ENCODE results near the gene TXNL4A.

Gene TXNL4A

DNA sequence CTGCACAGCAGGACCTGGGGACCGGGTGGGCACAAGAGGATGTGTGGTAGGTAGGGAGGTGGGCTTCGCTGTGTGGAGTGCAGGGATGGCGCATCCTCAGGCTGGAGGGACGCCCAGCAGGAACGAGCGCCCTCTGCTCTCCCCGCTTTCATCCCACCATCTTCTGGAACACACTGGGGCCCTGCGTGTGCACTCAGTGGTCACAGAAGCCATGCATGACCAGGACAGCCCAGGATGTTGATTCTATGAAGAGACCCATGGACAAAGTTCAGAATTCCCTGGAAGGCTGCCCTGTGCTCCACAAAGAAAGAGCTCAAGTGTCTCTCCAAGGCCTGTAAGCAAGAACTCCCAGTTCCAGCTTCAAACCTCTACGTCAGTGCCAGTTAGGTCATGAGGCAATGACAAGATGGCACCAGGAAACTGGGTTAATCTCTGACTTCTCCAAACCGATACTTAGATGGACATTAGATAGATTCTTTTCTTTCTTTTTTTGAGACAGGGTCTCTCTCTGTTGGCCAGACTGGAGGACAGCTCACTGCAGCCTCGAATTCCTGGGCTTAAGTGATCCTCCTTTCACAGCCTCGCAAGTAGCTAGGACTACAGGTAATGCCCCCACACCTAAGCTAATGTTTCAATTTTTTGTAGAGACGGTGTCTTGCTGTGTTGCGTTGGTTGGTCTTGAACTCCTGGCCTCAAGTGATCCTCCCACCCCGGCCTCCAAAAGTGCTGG lies 40.3 kb downstream of the TXNL4A start:
- TF ChIP-seq, protein P1, sequence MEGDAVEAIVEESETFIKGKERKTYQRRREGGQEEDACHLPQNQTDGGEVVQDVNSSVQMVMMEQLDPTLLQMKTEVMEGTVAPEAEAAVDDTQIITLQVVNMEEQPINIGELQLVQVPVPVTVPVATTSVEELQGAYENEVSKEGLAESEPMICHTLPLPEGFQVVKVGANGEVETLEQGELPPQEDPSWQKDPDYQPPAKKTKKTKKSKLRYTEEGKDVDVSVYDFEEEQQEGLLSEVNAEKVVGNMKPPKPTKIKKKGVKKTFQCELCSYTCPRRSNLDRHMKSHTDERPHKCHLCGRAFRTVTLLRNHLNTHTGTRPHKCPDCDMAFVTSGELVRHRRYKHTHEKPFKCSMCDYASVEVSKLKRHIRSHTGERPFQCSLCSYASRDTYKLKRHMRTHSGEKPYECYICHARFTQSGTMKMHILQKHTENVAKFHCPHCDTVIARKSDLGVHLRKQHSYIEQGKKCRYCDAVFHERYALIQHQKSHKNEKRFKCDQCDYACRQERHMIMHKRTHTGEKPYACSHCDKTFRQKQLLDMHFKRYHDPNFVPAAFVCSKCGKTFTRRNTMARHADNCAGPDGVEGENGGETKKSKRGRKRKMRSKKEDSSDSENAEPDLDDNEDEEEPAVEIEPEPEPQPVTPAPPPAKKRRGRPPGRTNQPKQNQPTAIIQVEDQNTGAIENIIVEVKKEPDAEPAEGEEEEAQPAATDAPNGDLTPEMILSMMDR (IDR thresholded peaks at IDR 0.05; ENCODE audit: low read depth, low read length, missing control alignments) = no peak
- DNase-seq (ENCODE audit: extremely low read depth, low read depth) = no peak

GRCh38 chr18:79947054-79947755 lies 41.2 kb downstream of the TXNL4A start:
- no peak for DNase-seq (ENCODE audit: extremely low read depth, low read depth)
- no peak overlapping the region for H3K4me3 ChIP-seq (replicated peaks; ENCODE audit: low read depth, low read length)
- TF ChIP-seq, protein P1 (IDR thresholded peaks at IDR 0.05; ENCODE audit: low read depth, low read length, missing control alignments) = no peak

More for the DNA sequence above, 40.3 kb downstream of the TXNL4A start:
- H3K4me3 ChIP-seq (replicated peaks; ENCODE audit: low read depth, low read length) = no peak overlapping the region

DNA sequence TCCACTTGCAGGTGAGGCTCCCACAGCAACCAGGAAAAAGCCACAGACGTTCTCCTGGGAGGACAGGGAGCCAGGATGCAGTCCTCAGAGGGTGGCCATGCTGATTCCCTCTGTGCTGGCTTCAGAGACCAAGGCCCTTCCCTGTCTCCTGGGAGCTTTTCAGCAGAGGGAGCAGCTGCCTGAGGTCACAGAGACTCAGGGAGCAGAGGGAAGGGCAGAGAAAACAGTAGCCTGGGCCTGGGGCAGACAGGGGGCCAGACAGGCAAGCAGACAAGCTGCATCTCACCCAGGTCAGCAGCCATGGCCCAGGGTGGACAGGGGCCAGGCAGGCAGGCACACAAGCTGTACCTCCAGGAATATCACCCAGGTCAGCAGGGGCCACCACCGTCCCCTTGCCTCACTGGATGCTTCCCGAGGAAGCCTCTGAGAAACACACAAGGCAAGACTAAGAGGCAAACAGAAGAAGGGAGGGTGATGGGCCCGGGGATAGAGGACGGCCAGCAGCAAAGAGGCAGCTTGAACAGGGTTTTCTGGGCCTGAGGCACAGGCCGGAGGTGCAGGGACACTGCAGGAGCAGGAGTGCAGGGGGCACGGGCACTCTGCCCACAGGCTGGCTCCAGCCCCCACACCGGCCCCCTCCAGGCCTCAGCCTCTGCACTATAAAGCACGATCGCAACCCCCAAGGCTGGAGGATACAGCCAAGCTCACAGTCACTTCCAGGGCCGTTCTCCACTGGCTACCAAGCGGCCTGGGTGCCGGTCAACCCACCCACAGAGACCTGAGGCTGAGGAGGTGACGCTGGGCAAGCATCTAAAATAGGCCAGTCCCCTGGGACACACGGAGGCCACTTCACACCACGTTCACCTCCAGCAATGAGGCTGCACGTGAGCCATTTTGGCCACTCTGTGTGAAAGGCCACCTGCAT lies 43.0 kb downstream of the TXNL4A start:
- TF ChIP-seq, protein P1 (IDR thresholded peaks at IDR 0.05; ENCODE audit: low read depth, low read length, missing control alignments) = no peak
- H3K4me3 ChIP-seq (replicated peaks; ENCODE audit: low read depth, low read length) = no peak overlapping the region
- no peak for DNase-seq (ENCODE audit: extremely low read depth, low read depth)

DNA sequence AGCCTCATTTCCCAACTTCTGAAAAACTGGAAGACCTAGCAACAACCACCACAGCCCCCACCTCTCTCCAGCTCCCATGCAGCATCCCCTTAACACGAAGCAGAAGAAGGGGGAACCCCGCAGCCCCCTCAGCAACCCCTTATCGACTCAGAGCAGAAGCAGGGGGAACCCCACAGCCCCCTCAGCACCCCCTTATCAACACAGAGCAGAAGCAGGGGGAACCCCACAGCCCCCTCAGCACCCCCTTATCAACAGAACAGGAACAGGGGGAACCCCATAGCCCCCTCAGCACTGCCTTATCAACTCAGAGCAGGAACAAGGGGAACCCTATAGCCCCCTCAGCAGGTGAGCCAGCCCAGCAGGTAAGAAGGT lies 43.6 kb downstream of the TXNL4A start:
- H3K4me3 ChIP-seq (replicated peaks; ENCODE audit: low read depth, low read length) = no peak overlapping the region
- TF ChIP-seq, protein P1 (IDR thresholded peaks at IDR 0.05; ENCODE audit: low read depth, low read length, missing control alignments) = no peak
- DNase-seq (ENCODE audit: extremely low read depth, low read depth) = no peak

GRCh38 chr18:79944126-79944731 lies 44.1 kb downstream of the TXNL4A start:
- TF ChIP-seq, protein P1 (IDR thresholded peaks at IDR 0.05; ENCODE audit: low read depth, low read length, missing control alignments) = no peak
- no peak for DNase-seq (ENCODE audit: extremely low read depth, low read depth)
- H3K4me3 ChIP-seq (replicated peaks; ENCODE audit: low read depth, low read length) = no peak overlapping the region

DNA sequence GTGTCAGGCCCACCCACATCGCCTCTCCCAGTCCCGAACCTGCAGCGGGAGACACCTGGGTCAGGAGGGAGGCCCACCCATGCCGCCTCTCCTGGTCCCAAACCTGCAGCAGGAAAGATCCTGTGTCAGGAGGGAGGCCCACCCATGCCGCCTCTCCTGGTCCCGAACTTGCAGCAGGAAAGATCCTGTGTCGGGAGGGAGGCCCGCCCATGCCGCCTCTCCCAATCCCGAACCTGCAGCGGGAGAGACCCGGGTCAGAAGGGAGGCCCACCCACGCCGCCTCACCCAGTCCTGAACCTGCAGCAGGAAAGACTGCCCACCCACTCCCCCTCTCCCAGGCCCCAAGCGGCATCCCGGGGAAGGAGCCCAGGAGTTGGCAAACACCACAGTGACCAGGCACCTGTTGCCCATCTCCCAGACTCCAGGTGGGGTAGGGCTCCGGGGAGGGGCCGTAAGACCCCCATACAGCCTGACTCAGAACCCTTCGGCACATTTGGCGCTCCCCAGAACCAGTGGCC lies 44.7 kb downstream of the TXNL4A start:
- H3K4me3 ChIP-seq (replicated peaks; ENCODE audit: low read depth, low read length) = no peak overlapping the region
- no peak for DNase-seq (ENCODE audit: extremely low read depth, low read depth)
- TF ChIP-seq, protein P1 (IDR thresholded peaks at IDR 0.05; ENCODE audit: low read depth, low read length, missing control alignments) = no peak
